NT2/D1 (cell line): ENCODE measurements around the gene RNF2.

Source experiments
- SUZ12 ChIP-seq: IDR thresholded peaks from 2 replicates; pipeline ENCODE4 v1.6.1; 2011; ENCODE audit not compliant: insufficient read length, insufficient read depth; ENCODE audit errors: extremely low read depth
- YY1 ChIP-seq: IDR thresholded peaks from 2 replicates; pipeline ENCODE4 v1.6.1; 2011; ENCODE audit not compliant: insufficient read length, insufficient read depth

DNA sequence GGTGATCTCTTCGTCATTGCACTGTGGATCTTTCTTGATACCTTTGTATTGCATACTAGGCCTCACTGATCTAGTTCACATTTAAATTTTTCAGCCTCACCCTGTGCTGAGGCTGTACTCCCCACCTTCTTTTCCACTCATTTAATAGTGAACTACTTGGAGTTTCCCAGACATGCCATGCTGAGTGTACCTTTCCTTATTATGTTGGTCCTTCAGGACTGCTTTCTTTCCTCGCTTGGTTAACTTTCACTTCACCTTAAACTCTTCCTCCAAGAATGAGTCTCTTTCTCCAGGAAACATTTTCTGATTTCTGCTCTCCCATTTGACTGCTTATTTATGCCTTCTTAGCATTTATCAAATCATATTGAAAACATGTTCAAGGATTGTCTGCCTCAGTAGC, 20.8 kb downstream of the RNF2 start:
- TF ChIP-seq SUZ12 (no peak), YY1 (no peak)
